MM.1S (cell line): ENCODE results near the gene SLC16A1.

ENCODE experiments used
- EZH2 ChIP-seq: fragments of 300-600 bp; sonication (generic); optimal IDR thresholded peaks from 2 replicates; pipeline ENCODE3; 2017; ENCODE audit warnings: low read depth, mild to moderate bottlenecking, antibody characterized with exemption, low read length, mixed read lengths
- EZH2phosphoT487 ChIP-seq: fragments of 300-600 bp; sonication (generic); IDR thresholded peaks from 2 replicates; pipeline ENCODE4 v1.6.1; 2018; ENCODE audit warnings: antibody characterized with exemption, low read length
- TF ChIP-seq, protein P1 (sequence below): fragments of 300-600 bp; sonication (generic); IDR thresholded peaks from 2 replicates; pipeline ENCODE4 v1.5.1; 2016; ENCODE audit warnings: antibody characterized with exemption, low read length, mixed read lengths

DNA sequence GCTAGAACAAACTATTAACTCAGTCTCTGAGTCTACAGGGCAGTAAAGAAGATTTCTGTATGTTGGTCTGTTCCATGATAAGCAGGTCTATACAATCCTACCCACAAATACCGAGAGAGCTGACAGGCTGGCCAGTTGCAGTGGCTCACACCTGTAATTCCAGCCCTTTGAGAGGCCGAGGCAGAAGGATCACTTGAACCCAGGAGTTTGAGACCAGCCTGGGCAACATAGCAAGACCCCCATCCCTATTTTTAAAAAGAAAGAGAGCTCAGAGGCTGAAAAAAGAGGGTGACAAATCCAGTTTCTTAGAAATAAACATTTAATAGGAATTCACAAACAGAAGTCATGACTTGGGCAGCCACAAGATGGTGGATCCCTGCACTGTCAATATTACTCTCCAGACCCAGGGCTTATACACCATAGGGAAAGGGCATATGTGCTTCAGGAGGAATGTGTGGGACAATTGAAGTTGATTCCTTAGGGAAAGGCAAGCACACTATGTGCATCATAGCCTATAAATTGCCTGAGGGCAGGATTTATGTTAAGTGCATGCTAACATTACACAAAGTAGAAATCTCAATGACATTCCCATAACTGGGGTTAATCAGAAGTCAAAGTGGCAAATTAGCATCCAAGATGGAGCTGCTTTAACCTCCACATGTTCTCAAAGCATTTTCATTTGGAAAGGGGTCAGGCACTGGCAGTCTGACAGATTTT is 66.8 kb downstream of the SLC16A1 start:
- TF ChIP-seq EZH2 = no peak
- TF ChIP-seq, protein P1, sequence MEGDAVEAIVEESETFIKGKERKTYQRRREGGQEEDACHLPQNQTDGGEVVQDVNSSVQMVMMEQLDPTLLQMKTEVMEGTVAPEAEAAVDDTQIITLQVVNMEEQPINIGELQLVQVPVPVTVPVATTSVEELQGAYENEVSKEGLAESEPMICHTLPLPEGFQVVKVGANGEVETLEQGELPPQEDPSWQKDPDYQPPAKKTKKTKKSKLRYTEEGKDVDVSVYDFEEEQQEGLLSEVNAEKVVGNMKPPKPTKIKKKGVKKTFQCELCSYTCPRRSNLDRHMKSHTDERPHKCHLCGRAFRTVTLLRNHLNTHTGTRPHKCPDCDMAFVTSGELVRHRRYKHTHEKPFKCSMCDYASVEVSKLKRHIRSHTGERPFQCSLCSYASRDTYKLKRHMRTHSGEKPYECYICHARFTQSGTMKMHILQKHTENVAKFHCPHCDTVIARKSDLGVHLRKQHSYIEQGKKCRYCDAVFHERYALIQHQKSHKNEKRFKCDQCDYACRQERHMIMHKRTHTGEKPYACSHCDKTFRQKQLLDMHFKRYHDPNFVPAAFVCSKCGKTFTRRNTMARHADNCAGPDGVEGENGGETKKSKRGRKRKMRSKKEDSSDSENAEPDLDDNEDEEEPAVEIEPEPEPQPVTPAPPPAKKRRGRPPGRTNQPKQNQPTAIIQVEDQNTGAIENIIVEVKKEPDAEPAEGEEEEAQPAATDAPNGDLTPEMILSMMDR = no peak
- TF ChIP-seq EZH2phosphoT487 = no peak
